ENCODE measurements around the gene PLAAT3. TPM values are rescaled to one million over a fixed set of nuclear protein-coding genes. Genes with fewer than 3 reads are reported as not detected.
"Not testable (repeated sequence)": the region's sequence is repeated elsewhere in the genome, so short reads cannot be mapped to it uniquely, and the experiment has no call there.

PLAAT3 gene
- total and polyA plus RNA-seq, 7 experiments from 2014 or later = 0.92 to 10.3 (median 2.0) TPM

DNA sequence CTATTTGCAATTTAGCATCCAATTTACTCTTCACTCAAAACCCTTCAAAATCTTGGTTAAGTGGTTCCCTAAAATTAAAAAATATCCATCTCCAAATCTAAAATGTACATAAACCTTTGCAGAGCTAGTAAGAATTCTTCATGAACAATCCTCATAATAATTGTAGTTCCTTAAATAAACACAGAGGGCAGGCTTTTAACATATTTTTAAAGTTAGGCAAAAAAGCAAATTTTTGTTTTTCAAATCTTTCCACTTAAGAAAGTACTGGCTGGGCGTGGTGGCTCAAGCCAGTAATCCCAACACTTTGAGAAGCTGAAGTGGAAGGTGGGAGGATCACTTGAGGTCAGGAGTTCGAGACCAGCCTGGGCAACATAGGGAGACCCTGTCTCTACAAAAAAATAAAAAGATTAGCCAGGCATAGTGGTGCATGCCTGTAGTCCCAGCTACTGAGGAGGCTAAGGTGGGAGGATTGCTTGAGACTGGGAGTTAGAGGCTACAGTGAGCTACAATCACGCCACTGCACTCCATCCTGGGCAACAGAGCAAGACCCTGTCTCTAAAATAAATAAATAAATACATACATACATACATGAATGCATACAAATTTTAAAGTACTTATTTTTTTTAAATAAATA, 25.1 kb upstream of the PLAAT3 start:
- no peaks in the 10 kb centered on the region for H3K27me3 ChIP-seq (ENCODE audit: control insufficient read depth in 2 of 2, insufficient read depth in 2 of 2, low read length in 2 of 2)
- DNase-seq (peak in 4 of 9 donors; percentile 10 to 30 (median 13)), ATAC-seq (no peak)
- ChIA-PET CTCF (interaction anchor here (0.6 to 5.4 kb wide), 13 partner anchors 8 to 160 kb away, joined by 3 to 89 read pairs (median 3); partner anchors contain the start of gene ATL3), POLR2A (interaction anchor here (0.6 to 1.4 kb wide), 3 partner anchors 32 to 107 kb away, joined by 3 read pairs; partner anchors contain the start of gene ATL3)
- peaks cover 5 to 31% (median 21%) of the 10 kb centered on the region in 5 donors for H3K36me3 Mint-ChIP-seq
- no peaks in the 10 kb centered on the region for H3K9me3 Mint-ChIP-seq
- no peak overlapping the region for H3K4me3 Mint-ChIP-seq
- peaks cover 3 to 22% (median 15%) of the 10 kb centered on the region in 7 donors for H3K4me1 Mint-ChIP-seq
- H3K4me1 ChIP-seq (ENCODE audit: control insufficient read depth in 2 of 2, insufficient read depth in 2 of 2, low read length in 2 of 2) = no peaks in the 10 kb centered on the region
- H3K4me3 ChIP-seq (ENCODE audit: low read length) = no peak overlapping the region
- H3K27ac Mint-ChIP-seq = peak overlapping the region in 7 of 9 donors; percentile 11 to 85 (median 68)
- intact Hi-C loops (cut with micrococcal nuclease) = loop anchor here (1.0 to 5.0 kb wide), 6 partner anchors 42 to 732 kb away; partner anchors contain the start of gene RTN3 (in 1 of the 2)
- no peaks in the 10 kb centered on the region for H3K9me3 ChIP-seq (ENCODE audit: control insufficient read depth in 2 of 3, low read length in 3 of 3)
- H3K36me3 ChIP-seq (ENCODE audit: control insufficient read depth in 2 of 3, insufficient read depth in 3 of 3, low read length in 3 of 3) = peaks cover 0 to 23% (median 9%) of the 10 kb centered on the region in 3 experiments
- H3K27me3 Mint-ChIP-seq = no peaks in the 10 kb centered on the region
- peak overlapping the region; percentile 9 for H3K27ac ChIP-seq (ENCODE audit: low read depth, low read length)

DNA sequence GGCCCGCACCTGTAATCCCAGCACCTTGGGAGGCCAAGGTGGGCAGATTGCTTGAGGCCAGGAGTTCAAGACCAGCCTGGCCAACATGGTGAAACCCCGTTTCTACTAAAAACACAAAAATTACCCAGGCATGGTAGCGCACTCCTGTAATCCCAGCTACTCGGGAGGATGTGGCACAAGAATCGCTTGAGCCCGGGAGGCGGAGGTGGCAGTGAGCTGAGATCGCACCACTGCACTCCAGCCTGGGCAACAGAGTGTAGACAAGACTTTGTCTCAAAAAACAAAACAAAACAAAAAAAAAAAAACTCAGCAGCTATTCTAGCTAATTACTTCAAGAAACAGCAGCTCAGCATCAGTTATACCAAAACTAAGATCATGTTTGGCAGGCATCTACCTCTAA, 24.2 kb upstream of the PLAAT3 start:
- Mint-ChIP-seq H3K27ac (peak overlapping the region in 3 of 9 donors; percentile 25 to 37 (median 25)), H3K36me3 (peaks cover 5 to 27% (median 16%) of the 10 kb centered on the region in 5 donors), H3K4me1 (peaks cover 3 to 22% (median 15%) of the 10 kb centered on the region in 7 donors)
- intact Hi-C loops (cut with micrococcal nuclease) = loop anchor here (2.0 to 5.0 kb wide), 4 partner anchors 66 to 731 kb away; no protein-coding TSS in a partner anchor
- POLR2A ChIA-PET = interaction anchor here (0.6 to 1.4 kb wide), 3 partner anchors 33 to 807 kb away, joined by 3 to 7 read pairs (median 3); partner anchors contain the start of genes ATL3 and STX5
- not testable (repeated sequence) for H3K9me3 ChIP-seq (ENCODE audit: control insufficient read depth in 2 of 3, low read length in 3 of 3); ATAC-seq; H3K27me3 Mint-ChIP-seq; H3K4me1 ChIP-seq (ENCODE audit: control insufficient read depth in 2 of 2, insufficient read depth in 2 of 2, low read length in 2 of 2); DNase-seq; H3K4me3 Mint-ChIP-seq; H3K27me3 ChIP-seq (ENCODE audit: control insufficient read depth in 2 of 2, insufficient read depth in 2 of 2, low read length in 2 of 2); H3K27ac ChIP-seq (ENCODE audit: low read depth, low read length); H3K9me3 Mint-ChIP-seq; H3K4me3 ChIP-seq (ENCODE audit: low read length)
- H3K36me3 ChIP-seq (ENCODE audit: control insufficient read depth in 2 of 3, insufficient read depth in 3 of 3, low read length in 3 of 3) = peaks cover 0 to 21% (median 9%) of the 10 kb centered on the region in 3 experiments
- CTCF ChIA-PET = interaction anchor here (0.6 to 5.4 kb wide), 11 partner anchors 9 to 241 kb away, joined by 3 to 89 read pairs (median 4); partner anchors contain the start of gene ATL3

DNA sequence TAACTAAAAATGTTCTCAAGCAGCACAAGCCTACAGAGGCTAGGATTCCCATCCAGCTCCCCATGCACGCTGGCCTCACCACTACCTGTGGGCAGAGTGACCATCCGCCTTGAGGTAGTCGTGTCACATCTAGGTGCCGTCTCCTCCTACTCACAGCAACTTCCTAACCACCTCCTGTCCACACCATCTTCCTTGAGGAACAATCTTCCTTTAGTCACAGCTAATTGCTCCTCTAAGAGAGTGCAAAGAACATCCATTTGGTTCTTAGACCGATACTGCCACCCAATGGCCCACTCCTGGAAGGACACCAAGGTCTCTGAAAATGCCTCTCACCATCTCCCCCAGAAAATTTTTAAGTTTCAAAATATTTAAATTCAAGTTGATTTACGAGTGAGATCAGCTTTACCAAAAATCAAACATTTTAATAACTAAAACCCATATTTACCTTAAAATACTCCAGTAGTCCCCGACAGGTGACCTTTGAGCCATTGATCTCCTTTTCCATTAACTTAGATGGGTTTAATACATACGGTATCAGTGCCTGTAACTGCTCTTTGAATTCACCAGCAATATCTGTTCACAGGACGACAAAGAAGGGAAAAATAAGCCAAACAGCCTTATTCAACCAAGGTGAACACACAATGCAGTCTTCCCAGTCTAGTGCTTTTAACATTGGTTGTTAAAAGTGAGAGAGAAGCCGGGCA, 21.7 kb upstream of the PLAAT3 start:
- no peak overlapping the region for H3K4me3 ChIP-seq (ENCODE audit: low read length)
- Mint-ChIP-seq H3K9me3 (peaks cover 0 to 1% (median 0%) of the 10 kb centered on the region in 11 donors), H3K36me3 (peaks cover 6 to 26% (median 18%) of the 10 kb centered on the region in 5 donors), H3K27me3 (no peaks in the 10 kb centered on the region), H3K4me3 (no peak overlapping the region), H3K27ac (no peak overlapping the region), H3K4me1 (peaks cover 7 to 22% (median 16%) of the 10 kb centered on the region in 7 donors)
- peak; percentile 88 for ATAC-seq
- H3K36me3 ChIP-seq (ENCODE audit: control insufficient read depth in 2 of 3, insufficient read depth in 3 of 3, low read length in 3 of 3) = peaks cover 0 to 21% (median 0%) of the 10 kb centered on the region in 3 experiments
- no peaks in the 10 kb centered on the region for H3K27me3 ChIP-seq (ENCODE audit: control insufficient read depth in 2 of 2, insufficient read depth in 2 of 2, low read length in 2 of 2)
- ChIA-PET CTCF (interaction anchor here (0.8 to 5.4 kb wide), 12 partner anchors 62 to 600 kb away, joined by 3 to 89 read pairs (median 4); partner anchors contain the start of gene PLAAT5), POLR2A (interaction anchor here (1.4 to 1.8 kb wide), 2 partner anchors 99 to 157 kb away, joined by 3 to 9 read pairs; partner anchors contain the start of gene PLAAT4)
- no peaks in the 10 kb centered on the region for H3K9me3 ChIP-seq (ENCODE audit: control insufficient read depth in 2 of 3, low read length in 3 of 3)
- intact Hi-C loops (cut with micrococcal nuclease) = loop anchor here (1.0 to 5.0 kb wide), 6 partner anchors 64 to 729 kb away; no protein-coding TSS in a partner anchor
- no peaks in the 10 kb centered on the region for H3K4me1 ChIP-seq (ENCODE audit: control insufficient read depth in 2 of 2, insufficient read depth in 2 of 2, low read length in 2 of 2)
- DNase-seq = peak; percentile 45 to 76 (median 70)
- no peak overlapping the region for H3K27ac ChIP-seq (ENCODE audit: low read depth, low read length)

DNA sequence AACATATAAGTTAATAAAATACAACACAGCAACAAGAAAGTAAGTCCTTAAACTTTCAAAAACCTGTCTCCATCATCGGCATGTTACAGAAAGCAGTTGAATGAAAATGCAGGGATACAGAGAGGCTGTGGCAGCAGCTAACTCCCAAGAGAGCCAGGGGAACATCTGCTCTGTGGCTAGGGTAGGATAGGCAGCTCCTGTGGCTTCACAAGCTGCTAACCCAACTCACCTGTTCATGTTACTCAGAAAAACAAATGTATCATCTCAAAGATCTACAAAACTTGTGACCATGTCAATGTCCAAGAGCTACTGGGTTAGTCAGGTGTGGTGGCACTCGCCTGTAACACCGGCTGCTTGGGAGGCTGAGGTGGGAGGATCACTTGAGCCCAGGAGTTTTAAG, 15.2 kb upstream of the PLAAT3 start:
- Histone ChIP-seq H3K9me3 (ENCODE audit: control insufficient read depth in 2 of 3, low read length in 3 of 3) (no peaks in the 10 kb centered on the region), H3K36me3 (ENCODE audit: control insufficient read depth in 2 of 3, insufficient read depth in 3 of 3, low read length in 3 of 3) (peaks cover 3 to 34% (median 4%) of the 10 kb centered on the region in 3 experiments), H3K4me3 (ENCODE audit: low read length) (no peak overlapping the region), H3K4me1 (ENCODE audit: control insufficient read depth in 2 of 2, insufficient read depth in 2 of 2, low read length in 2 of 2) (no peaks in the 10 kb centered on the region), H3K27me3 (ENCODE audit: control insufficient read depth in 2 of 2, insufficient read depth in 2 of 2, low read length in 2 of 2) (no peaks in the 10 kb centered on the region), H3K27ac (ENCODE audit: low read depth, low read length) (no peak overlapping the region)
- peaks cover 10 to 33% (median 24%) of the 10 kb centered on the region in 5 donors for H3K36me3 Mint-ChIP-seq
- H3K9me3 Mint-ChIP-seq = peaks cover 0 to 1% (median 0%) of the 10 kb centered on the region in 11 donors
- CTCF ChIA-PET = interaction anchor here (1.1 kb wide), 1 partner anchor 150 kb away, joined by 8 read pairs; no protein-coding TSS in a partner anchor
- intact Hi-C loops (cut with micrococcal nuclease) = no loop called here
- H3K4me3 Mint-ChIP-seq = no peak overlapping the region
- H3K4me1 Mint-ChIP-seq = peaks cover 0 to 11% (median 0%) of the 10 kb centered on the region in 7 donors
- DNase-seq (no peak), ATAC-seq (no peak)
- H3K27ac Mint-ChIP-seq = peak overlapping the region in 1 of 9 donors; percentile 20
- no peaks in the 10 kb centered on the region for H3K27me3 Mint-ChIP-seq
- POLR2A ChIA-PET = no interaction called here

DNA sequence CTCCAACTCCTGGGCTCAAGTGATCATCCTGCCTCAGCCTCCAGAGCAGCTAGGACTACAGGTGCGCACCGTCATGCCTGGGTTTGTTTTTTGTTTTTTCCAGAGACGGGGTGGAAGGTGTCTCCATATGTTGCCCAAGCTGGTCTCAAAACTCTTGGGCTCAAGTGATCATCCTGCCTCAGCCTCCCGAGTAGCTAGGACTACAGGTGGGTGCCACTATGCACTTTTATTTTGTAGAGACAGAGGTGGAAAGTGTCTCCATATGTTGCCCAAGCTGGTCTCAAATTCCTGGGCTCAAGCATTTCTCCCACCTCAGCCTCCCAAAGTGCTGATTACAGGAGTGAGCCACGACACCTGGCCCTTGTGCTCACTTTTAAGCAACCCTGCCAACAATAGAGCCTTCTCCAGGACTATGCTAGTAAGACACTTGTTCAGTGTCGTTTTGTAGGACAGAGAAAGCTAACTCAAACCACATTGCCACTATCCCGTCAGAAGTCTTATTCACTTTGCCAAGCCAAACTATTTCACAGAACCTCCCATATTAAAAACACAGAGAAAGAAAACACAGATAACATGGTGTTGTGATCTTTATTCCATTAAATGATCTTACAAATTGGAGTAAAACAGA, 9.4 kb upstream of the PLAAT3 start:
- POLR2A ChIA-PET = interaction anchor here (1.5 kb wide), 1 partner anchor 72 kb away, joined by 3 read pairs; no protein-coding TSS in a partner anchor
- Histone ChIP-seq H3K4me1 (ENCODE audit: control insufficient read depth in 2 of 2, insufficient read depth in 2 of 2, low read length in 2 of 2) (no peaks in the 10 kb centered on the region), H3K27ac (ENCODE audit: low read depth, low read length) (no peak overlapping the region), H3K4me3 (ENCODE audit: low read length) (no peak overlapping the region), H3K36me3 (ENCODE audit: control insufficient read depth in 2 of 3, insufficient read depth in 3 of 3, low read length in 3 of 3) (no peaks in the 10 kb centered on the region), H3K9me3 (ENCODE audit: control insufficient read depth in 2 of 3, low read length in 3 of 3) (no peaks in the 10 kb centered on the region), H3K27me3 (ENCODE audit: control insufficient read depth in 2 of 2, insufficient read depth in 2 of 2, low read length in 2 of 2) (no peaks in the 10 kb centered on the region)
- DNase-seq = no peak
- peaks cover 0 to 4% (median 1%) of the 10 kb centered on the region in 5 donors for H3K36me3 Mint-ChIP-seq
- intact Hi-C loops (cut with micrococcal nuclease) = no loop called here
- peak overlapping the region in 1 of 9 donors; percentile 53 for H3K27ac Mint-ChIP-seq
- no peak overlapping the region for H3K4me3 Mint-ChIP-seq
- no peak for ATAC-seq
- CTCF ChIA-PET = interaction anchor here (0.7 kb wide), 1 partner anchor 153 kb away, joined by 4 read pairs; no protein-coding TSS in a partner anchor
- peaks cover 0 to 9% (median 7%) of the 10 kb centered on the region in 7 donors for H3K4me1 Mint-ChIP-seq
- H3K27me3 Mint-ChIP-seq = peaks cover 0 to 5% (median 0%) of the 10 kb centered on the region in 5 donors
- no peaks in the 10 kb centered on the region for H3K9me3 Mint-ChIP-seq

DNA sequence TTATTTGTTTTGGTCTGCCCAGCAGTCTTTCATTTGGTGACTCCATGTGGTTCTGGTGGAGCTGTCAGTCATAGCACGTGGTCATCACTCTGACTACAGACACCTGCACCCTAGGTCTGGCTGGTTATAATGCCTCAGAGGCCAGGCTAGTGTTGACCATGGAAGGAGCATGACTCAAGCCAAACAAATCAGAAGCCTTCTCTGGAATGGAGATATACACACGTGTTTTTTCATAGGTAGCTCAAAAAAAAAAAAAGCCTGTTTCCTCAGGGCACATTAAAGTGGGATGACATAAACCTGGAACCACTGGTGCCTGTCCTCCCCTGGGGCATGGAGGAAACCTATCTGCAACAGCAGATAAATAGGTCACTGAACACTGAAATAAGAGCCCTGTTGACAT, 8.1 kb upstream of the PLAAT3 start:
- intact Hi-C loops (cut with micrococcal nuclease) = no loop called here
- Histone ChIP-seq H3K4me1 (ENCODE audit: control insufficient read depth in 2 of 2, insufficient read depth in 2 of 2, low read length in 2 of 2) (no peaks in the 10 kb centered on the region), H3K9me3 (ENCODE audit: control insufficient read depth in 2 of 3, low read length in 3 of 3) (no peaks in the 10 kb centered on the region), H3K27ac (ENCODE audit: low read depth, low read length) (no peak overlapping the region), H3K4me3 (ENCODE audit: low read length) (no peak overlapping the region), H3K36me3 (ENCODE audit: control insufficient read depth in 2 of 3, insufficient read depth in 3 of 3, low read length in 3 of 3) (no peaks in the 10 kb centered on the region), H3K27me3 (ENCODE audit: control insufficient read depth in 2 of 2, insufficient read depth in 2 of 2, low read length in 2 of 2) (no peaks in the 10 kb centered on the region)
- Mint-ChIP-seq H3K4me3 (no peak overlapping the region), H3K27me3 (peaks cover 0 to 5% (median 0%) of the 10 kb centered on the region in 5 donors), H3K27ac (no peak overlapping the region), H3K9me3 (no peaks in the 10 kb centered on the region), H3K4me1 (peaks cover 0 to 9% (median 7%) of the 10 kb centered on the region in 7 donors), H3K36me3 (no peaks in the 10 kb centered on the region)
- ChIA-PET POLR2A (interaction anchor here (1.5 kb wide), 1 partner anchor 70 kb away, joined by 3 read pairs; no protein-coding TSS in a partner anchor), CTCF (interaction anchor here (0.6 kb wide), 2 partner anchors 26 to 79 kb away, joined by 4 read pairs; no protein-coding TSS in a partner anchor)
- ATAC-seq (no peak), DNase-seq (no peak)

All from naive thymus-derived CD4-positive, alpha-beta T cell (primary cell).